Neuronal stem cell (in vitro differentiated cells): ENCODE results near the gene TBC1D22B.
A peak's percentile ranks its signal among the peaks of the same experiment; 100 is the strongest.
"Not testable (repeated sequence)": the region's sequence is repeated elsewhere in the genome, so short reads cannot be mapped to it uniquely, and the experiment has no call there.

Experiments used
- DNase-seq: peaks from one replicate; pipeline ENCODE4 v3.0.0-alpha.2; 2013; ENCODE audit warnings: low spot score
- H2AFZ ChIP-seq: one replicate; pipeline ENCODE4 v1.6.1; 2013; ENCODE audit warnings: mild to moderate bottlenecking, low read length, inconsistent platforms
- H2AK5ac ChIP-seq: 2 replicates; pipeline ENCODE4 v1.6.1; 2013; ENCODE audit warnings: low read depth, mild to moderate bottlenecking, inconsistent platforms, low read length, moderate library complexity, mixed read lengths
- H2BK120ac ChIP-seq: 2 replicates; pipeline ENCODE4 v1.6.1; 2013; ENCODE audit warnings: low read depth, mild to moderate bottlenecking, inconsistent platforms, low read length, moderate library complexity, mixed read lengths
- H2BK12ac ChIP-seq: one replicate; pipeline ENCODE4 v1.6.1; 2013; ENCODE audit warnings: low read length, inconsistent platforms
- H2BK15ac ChIP-seq: 2 replicates; pipeline ENCODE4 v1.6.1; 2013; ENCODE audit warnings: mild to moderate bottlenecking, low read length, inconsistent platforms, mixed read lengths
- H2BK5ac ChIP-seq: one replicate; pipeline ENCODE4 v1.6.1; 2013; ENCODE audit warnings: inconsistent platforms, mild to moderate bottlenecking, low read length, moderate library complexity
- H3K14ac ChIP-seq: one replicate; pipeline ENCODE4 v1.6.1; 2013; ENCODE audit warnings: low read length, inconsistent platforms
- H3K18ac ChIP-seq: 2 replicates; pipeline ENCODE4 v1.6.1; 2013; ENCODE audit warnings: low read length, inconsistent platforms
- H3K23ac ChIP-seq: 2 replicates; pipeline ENCODE4 v1.6.1; 2013; ENCODE audit warnings: low read depth, mild to moderate bottlenecking, mixed read lengths, low read length, inconsistent platforms; ENCODE audit not compliant: poor library complexity
- H3K27ac ChIP-seq: replicated peaks from 3 replicates; pipeline ENCODE4 v1.5.1; 2013; ENCODE audit warnings: low read length, inconsistent platforms
- H3K27me3 ChIP-seq, 3 experiments: 2 replicates each; pipeline ENCODE4 v1.6.1; 2013; ENCODE audit warnings: low read length in 3 of 3, mild to moderate bottlenecking in 2 of 3, inconsistent platforms in 1 of 3, low read depth in 1 of 3, mixed read lengths in 1 of 3, moderate library complexity in 1 of 3; ENCODE audit not compliant: control insufficient read depth in 3 of 3, insufficient read depth in 3 of 3
- H3K36me3 ChIP-seq, 2 donors: replicated peaks in 1 of 2; 2 replicates each; pipeline ENCODE4 v1.6.1; 2013; ENCODE audit warnings: low read length in 2 of 2; ENCODE audit not compliant: control insufficient read depth in 2 of 2, insufficient read depth in 2 of 2
- H3K4ac ChIP-seq: 2 replicates; pipeline ENCODE4 v1.6.1; 2013; ENCODE audit warnings: inconsistent platforms, mild to moderate bottlenecking, low read length, moderate library complexity
- H3K4me1 ChIP-seq, 2 donors: 1 replicate in 1 of 2; 2 replicates in 1 of 2; pipeline ENCODE4 v1.6.1; 2013; ENCODE audit warnings: low read length in 2 of 2, low read depth in 1 of 2; ENCODE audit not compliant: control insufficient read depth in 2 of 2, insufficient read depth in 1 of 2
- H3K4me2 ChIP-seq: one replicate; pipeline ENCODE4 v1.6.1; 2013; ENCODE audit warnings: mild to moderate bottlenecking, low read length, inconsistent platforms; ENCODE audit not compliant: insufficient read depth, poor library complexity, severe bottlenecking
- H3K4me3 ChIP-seq, 2 donors: 2 replicates each; pipeline ENCODE4 v1.5.1; 2013; ENCODE audit warnings: low read length in 2 of 2, mild to moderate bottlenecking in 2 of 2, inconsistent platforms in 1 of 2, moderate library complexity in 1 of 2
- H3K79me1 ChIP-seq: one replicate; pipeline ENCODE4 v1.6.1; 2013; ENCODE audit warnings: low read depth, mild to moderate bottlenecking, inconsistent platforms, low read length, moderate library complexity
- H3K9ac ChIP-seq: one replicate; pipeline ENCODE4 v1.6.1; 2013; ENCODE audit warnings: mild to moderate bottlenecking, low read depth, low read length, inconsistent platforms; ENCODE audit not compliant: poor library complexity
- H3K9me3 ChIP-seq, 2 donors: replicated peaks in 1 of 2; 2 replicates each; pipeline versions ENCODE3 to v1.6.1; 2013; ENCODE audit warnings: low read length in 2 of 2, mild to moderate bottlenecking in 2 of 2, inconsistent platforms in 1 of 2, low read depth in 1 of 2, mixed read lengths in 1 of 2, moderate library complexity in 1 of 2; ENCODE audit not compliant: control insufficient read depth in 2 of 2, insufficient read depth in 1 of 2
- H4K8ac ChIP-seq: one replicate; pipeline ENCODE4 v1.6.1; 2013; ENCODE audit warnings: low read depth, mild to moderate bottlenecking, inconsistent platforms, low read length, moderate library complexity
- H4K91ac ChIP-seq: one replicate; pipeline ENCODE4 v1.6.1; 2013; ENCODE audit warnings: low read length, low read depth, mild to moderate bottlenecking, inconsistent platforms; ENCODE audit not compliant: poor library complexity
- WGBS, 2 donors: extraction: QIAGEN DNeasy Blood & Tissue Kit; methylation state at CpG; one replicate each; pipeline ENCODE4 v1.1.7; 2013; ENCODE audit warnings: missing lambda C conversion rate in 2 of 2, mixed read lengths in 1 of 2; ENCODE audit not compliant: insufficient read length in 2 of 2, insufficient replicate concordance in 1 of 2; ENCODE audit errors: extremely low coverage in 2 of 2; 5-methylcytosine and 5-hydroxymethylcytosine counted together

Gene TBC1D22B

GRCh38 chr6:37321516-37322415, 64.2 kb downstream of the TBC1D22B start:
- no peak overlapping the region for H3K4me2 ChIP-seq
- H2BK12ac ChIP-seq, result no peak overlapping the region
- no peak overlapping the region for H3K27ac ChIP-seq
- no peak overlapping the region for H3K14ac ChIP-seq
- no peak overlapping the region for H2AK5ac ChIP-seq
- no peaks in the 10 kb centered on the region for H3K4me1 ChIP-seq
- H3K4ac ChIP-seq, result no peak overlapping the region
- H4K91ac ChIP-seq, result no peak overlapping the region
- no peak overlapping the region for H3K9ac ChIP-seq
- H2BK120ac ChIP-seq, result no peak overlapping the region
- H4K8ac ChIP-seq, result no peak overlapping the region
- peak overlapping the region; percentile 29 for H3K23ac ChIP-seq
- H3K79me1 ChIP-seq, result no peaks in the 10 kb centered on the region
- DNase-seq, result no peak
- H3K36me3 ChIP-seq, result peaks cover 14 to 58% of the 10 kb centered on the region in 2 donors
- H2BK5ac ChIP-seq, result no peak overlapping the region
- no peak overlapping the region for H3K18ac ChIP-seq
- H2AFZ ChIP-seq, result no peak overlapping the region
- WGBS, 2 donors, result no CpG with 5 or more reads among the region's 8 CpGs
- H2BK15ac ChIP-seq, result no peak overlapping the region
- H3K4me3 ChIP-seq, result no peak overlapping the region
- H3K9me3 ChIP-seq, result no peaks in the 10 kb centered on the region
- H3K27me3 ChIP-seq, result no peaks in the 10 kb centered on the region

- Histone ChIP-seq H3K4me1 (no peaks in the 10 kb centered on the region), H2BK120ac (no peak overlapping the region), H3K4me3 (no peak overlapping the region), H3K9ac (no peak overlapping the region), H3K36me3 (peaks cover 8 to 40% of the 10 kb centered on the region in 2 donors), H4K91ac (no peak overlapping the region), H2AFZ (no peak overlapping the region), H2BK5ac (no peak overlapping the region), H3K4ac (no peak overlapping the region), H3K9me3 (no peaks in the 10 kb centered on the region), H3K23ac (no peak overlapping the region), H3K27ac (no peak overlapping the region), H3K27me3 (no peaks in the 10 kb centered on the region), H2AK5ac (no peak overlapping the region), H3K18ac (no peak overlapping the region), H3K79me1 (no peaks in the 10 kb centered on the region), H2BK12ac (no peak overlapping the region), H3K4me2 (no peak overlapping the region), H4K8ac (no peak overlapping the region), H3K14ac (no peak overlapping the region), H2BK15ac (no peak overlapping the region)
- WGBS, 2 donors, result no CpG with 5 or more reads among the region's 3 CpGs
- no peak for DNase-seq
These were observed 66.0 kb downstream of the TBC1D22B start for GRCh38 chr6:37323580-37323979.

- Histone ChIP-seq H3K14ac (no peak overlapping the region), H3K4me2 (no peak overlapping the region), H2AFZ (no peak overlapping the region), H3K4me1 (no peaks in the 10 kb centered on the region), H3K9me3 (no peaks in the 10 kb centered on the region), H2BK15ac (no peak overlapping the region), H4K8ac (no peak overlapping the region), H3K36me3 (peaks cover 8 to 36% of the 10 kb centered on the region in 2 donors), H2AK5ac (no peak overlapping the region), H3K27ac (no peak overlapping the region), H3K18ac (no peak overlapping the region), H2BK5ac (no peak overlapping the region), H2BK12ac (no peak overlapping the region), H3K79me1 (no peaks in the 10 kb centered on the region), H4K91ac (no peak overlapping the region), H3K27me3 (no peaks in the 10 kb centered on the region), H3K4ac (no peak overlapping the region), H3K23ac (no peak overlapping the region), H3K4me3 (no peak overlapping the region), H2BK120ac (no peak overlapping the region), H3K9ac (no peak overlapping the region)
- WGBS, 2 donors, result no CpG with 5 or more reads among the region's 4 CpGs
- DNase-seq, result no peak
These were observed 66.8 kb downstream of the TBC1D22B start for GRCh38 chr6:37324131-37325033.

GRCh38 chr6:37330345-37330744, 72.8 kb downstream of the TBC1D22B start:
- not testable (repeated sequence) for H2BK12ac ChIP-seq, H3K18ac ChIP-seq, H3K9me3 ChIP-seq, H2AFZ ChIP-seq, H3K4me1 ChIP-seq, H2AK5ac ChIP-seq, H3K9ac ChIP-seq, H4K91ac ChIP-seq, H4K8ac ChIP-seq, H3K4me3 ChIP-seq, H3K27me3 ChIP-seq, H3K4ac ChIP-seq, H3K79me1 ChIP-seq, H3K27ac ChIP-seq, H3K23ac ChIP-seq, H2BK15ac ChIP-seq, H3K14ac ChIP-seq, DNase-seq, H3K4me2 ChIP-seq, H2BK5ac ChIP-seq, H2BK120ac ChIP-seq
- WGBS, 2 donors, result no CpG with 5 or more reads among the region's 10 CpGs
- peaks cover 6 to 39% of the 10 kb centered on the region in 2 donors for H3K36me3 ChIP-seq
